GM12873 (cell line): ENCODE results near the gene MSRB2.

Source experiments
- TF ChIP-seq, protein P1 (sequence below): IDR thresholded peaks from 2 replicates; pipeline ENCODE4 v1.5.1; 2012; ENCODE audit warnings: low read depth, mild to moderate bottlenecking, moderate library complexity, low read length, control low read depth; ENCODE audit not compliant: insufficient read depth; ENCODE audit errors: missing control alignments

MSRB2 gene

DNA sequence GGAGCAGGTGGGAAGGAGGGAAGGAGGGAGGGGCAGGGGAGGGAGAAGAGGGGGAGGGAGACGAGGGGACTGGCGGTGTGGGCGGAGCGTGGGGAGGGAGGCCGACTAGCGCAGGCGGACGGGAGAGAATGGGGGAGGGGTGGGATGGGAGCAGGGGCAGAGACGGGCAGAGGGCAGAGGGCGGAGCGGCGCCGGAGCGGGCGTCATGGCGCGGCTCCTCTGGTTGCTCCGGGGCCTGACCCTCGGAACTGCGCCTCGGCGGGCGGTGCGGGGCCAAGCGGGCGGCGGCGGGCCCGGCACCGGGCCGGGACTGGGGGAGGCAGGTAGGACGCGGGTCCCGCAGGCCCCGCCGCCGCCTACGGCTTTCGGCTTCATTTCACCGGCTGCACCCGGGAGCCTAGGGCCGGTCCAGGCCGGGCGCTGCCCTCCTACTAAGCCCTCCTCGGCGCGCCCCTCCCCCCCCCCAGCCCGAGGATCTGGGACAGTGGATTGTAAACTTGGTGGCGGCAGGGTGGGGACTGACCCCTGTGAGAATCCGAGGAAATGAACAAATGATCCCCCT, at the start of gene MSRB2:
Gene MSRB2, plus strand, starts transcription at position 176 of the 562 bp plus-strand sequence. Its CDS starts 30 bp downstream, at position 206.
- TF ChIP-seq, protein P1, sequence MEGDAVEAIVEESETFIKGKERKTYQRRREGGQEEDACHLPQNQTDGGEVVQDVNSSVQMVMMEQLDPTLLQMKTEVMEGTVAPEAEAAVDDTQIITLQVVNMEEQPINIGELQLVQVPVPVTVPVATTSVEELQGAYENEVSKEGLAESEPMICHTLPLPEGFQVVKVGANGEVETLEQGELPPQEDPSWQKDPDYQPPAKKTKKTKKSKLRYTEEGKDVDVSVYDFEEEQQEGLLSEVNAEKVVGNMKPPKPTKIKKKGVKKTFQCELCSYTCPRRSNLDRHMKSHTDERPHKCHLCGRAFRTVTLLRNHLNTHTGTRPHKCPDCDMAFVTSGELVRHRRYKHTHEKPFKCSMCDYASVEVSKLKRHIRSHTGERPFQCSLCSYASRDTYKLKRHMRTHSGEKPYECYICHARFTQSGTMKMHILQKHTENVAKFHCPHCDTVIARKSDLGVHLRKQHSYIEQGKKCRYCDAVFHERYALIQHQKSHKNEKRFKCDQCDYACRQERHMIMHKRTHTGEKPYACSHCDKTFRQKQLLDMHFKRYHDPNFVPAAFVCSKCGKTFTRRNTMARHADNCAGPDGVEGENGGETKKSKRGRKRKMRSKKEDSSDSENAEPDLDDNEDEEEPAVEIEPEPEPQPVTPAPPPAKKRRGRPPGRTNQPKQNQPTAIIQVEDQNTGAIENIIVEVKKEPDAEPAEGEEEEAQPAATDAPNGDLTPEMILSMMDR, result no peak

DNA sequence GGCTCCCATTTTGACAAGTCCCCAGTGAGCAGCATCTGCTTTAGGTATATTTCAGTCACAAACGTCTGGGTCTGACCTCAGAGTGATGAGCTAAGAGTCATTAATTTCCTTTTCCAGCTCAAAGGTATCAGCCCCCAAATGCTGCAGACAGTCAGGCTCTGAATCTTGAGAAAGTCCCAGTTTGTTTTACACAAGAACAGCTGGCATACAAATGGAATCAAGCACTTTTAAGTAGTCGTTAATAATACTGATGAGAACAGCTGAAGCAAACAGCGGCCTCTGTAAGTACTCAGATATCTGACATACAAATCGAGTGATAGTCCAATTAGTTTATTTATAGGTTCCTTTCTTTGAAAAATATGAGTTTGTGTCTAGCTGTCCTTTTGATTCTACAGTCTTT, 49.4 kb upstream of the MSRB2 start:
- TF ChIP-seq, protein P1, result no peak

DNA sequence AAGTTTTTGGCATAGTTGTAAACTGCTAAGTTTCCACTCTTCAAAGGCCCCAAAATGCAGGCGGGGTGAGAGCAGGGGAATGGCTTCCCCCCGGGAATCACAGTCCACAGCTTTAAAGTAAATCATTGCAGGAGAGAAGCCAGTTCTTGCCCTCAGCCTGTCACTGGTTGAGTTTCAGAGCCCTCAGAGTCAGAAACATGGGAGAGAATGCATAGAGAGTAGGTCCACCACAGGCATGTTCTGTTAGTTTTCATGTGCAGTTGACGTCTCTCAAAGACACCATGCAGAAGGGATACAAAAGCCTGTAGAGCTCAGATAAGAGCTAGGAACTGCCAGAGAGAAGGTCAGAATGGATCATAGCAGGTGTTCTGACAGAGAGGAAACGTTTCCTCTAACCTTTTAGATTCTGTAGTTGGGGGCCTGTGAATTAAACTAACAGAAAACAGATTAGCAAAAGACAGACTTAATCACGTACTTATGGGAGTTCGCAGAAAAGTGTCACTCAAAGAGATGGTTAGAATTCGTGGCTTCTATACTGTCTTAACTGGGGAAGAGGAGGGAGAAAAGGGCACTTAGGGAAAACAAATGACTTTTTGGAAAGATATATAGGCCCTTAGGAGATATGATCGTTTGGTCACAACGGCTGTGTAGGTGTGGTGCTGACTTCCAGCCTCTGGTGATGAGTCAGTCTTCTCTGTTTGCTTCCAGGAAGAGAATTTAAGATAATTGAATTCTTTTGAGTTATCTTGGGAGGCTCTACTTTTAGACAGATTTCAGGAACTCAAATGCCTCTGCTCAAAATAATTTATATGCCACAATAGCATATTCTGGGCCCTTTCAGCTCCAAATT, 48.0 kb upstream of the MSRB2 start:
- TF ChIP-seq, protein P1, result no peak

DNA sequence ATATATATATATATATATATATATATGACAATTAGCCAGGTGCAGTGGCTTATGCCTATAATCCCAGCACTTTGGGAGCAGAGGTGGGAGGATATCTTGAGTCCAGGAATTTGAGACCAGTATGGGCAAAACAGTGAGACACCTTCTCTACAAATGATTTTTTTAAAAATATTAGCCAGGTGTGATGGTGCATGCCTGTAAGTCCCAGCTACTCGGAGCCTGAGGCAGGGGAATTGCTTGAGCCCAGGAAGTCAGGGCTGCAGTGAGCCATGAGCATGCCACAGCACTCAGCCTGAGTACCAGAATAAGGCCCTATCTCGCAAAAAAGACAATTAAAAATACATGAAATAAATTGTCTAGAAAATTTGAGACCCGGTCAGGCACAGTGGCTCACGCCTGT, 47.2 kb upstream of the MSRB2 start:
- TF ChIP-seq, protein P1, result no peak

DNA sequence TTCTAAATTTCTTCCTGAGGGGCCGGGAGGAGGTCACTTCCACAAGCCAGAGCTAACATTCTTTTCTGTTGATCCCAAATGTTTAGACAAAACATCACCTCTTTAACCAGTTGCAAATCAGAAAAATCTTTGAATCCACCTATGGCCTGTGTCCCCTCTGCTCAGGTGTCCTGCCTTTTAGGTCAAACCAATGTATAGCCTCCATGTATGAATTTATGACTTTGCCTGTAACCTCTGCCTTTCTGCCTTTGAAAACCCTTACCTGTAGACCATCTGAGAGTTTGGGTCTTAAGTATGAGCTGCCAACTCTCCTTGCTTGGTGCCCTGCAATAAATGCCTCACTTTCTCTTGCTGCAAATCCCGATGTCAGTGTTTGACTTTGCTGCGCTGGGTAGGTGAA, 44.1 kb upstream of the MSRB2 start:
- TF ChIP-seq, protein P1, result no peak

DNA sequence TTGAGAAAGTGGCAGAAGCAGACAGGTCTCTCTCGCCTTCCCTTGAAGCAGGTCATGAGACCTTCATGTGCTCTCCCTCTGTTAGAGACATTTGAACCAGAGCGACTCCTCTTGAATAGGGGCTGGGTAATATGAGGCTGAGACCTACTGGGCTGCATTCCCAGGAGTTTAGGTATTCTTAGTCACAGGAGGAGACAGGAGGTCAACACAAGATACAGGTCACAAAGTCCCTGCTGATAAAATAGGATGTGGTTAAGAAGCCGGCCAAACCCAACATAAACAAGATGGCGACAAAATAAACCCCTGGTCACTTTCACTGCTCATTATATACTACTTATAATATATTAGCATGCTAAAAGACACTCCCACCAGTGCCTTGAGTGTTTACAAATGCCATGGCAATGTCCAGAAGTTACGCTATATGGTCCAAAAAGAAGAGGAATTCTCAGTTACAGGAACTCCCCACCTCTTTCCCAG, 43.5 kb upstream of the MSRB2 start:
- TF ChIP-seq, protein P1, result no peak

DNA sequence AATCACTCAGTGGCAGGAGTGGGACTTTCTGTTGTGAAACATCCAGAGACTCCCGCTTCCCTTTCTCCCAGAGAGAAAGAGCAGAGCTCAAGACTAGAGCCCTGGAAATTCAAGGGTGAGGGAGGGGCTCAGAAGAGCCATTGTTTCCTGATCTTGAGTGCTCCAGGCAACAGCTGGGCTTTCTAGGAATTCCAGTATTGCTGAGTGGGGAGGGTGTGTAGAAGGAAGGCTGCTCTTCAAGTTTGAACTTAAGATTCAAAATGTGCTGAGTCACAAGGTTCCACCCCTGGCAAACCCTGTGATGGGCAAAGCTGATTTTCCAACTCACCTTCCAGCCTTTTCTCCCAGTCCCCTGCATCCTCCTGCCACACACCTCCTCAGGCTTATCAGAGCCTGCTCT, 42.3 kb upstream of the MSRB2 start:
- TF ChIP-seq, protein P1, result no peak
